ENCODE data around the gene ETNK2.

Gene ETNK2

GRCh38 chr1:204172404-204173029 lies 20.7 kb upstream of the ETNK2 start:
- peak; percentile 92 for DNase-seq
- peak overlapping the region; percentile 86 for H3K27ac ChIP-seq
- no peak for TF ChIP-seq CTCF (IDR thresholded peaks at IDR 0.05; ENCODE audit: low read depth, low read length)

GRCh38 chr1:204171751-204172178 lies 19.9 kb upstream of the ETNK2 start:
- Histone ChIP-seq H3K36me3 (no peaks in the 10 kb centered on the region), H3K9me3 (ENCODE audit: severe bottlenecking) (peaks cover 39% of the 10 kb centered on the region)
- no peak for DNase-seq

More at GRCh38 chr1:204172404-204173029, 20.7 kb upstream of the ETNK2 start:
- Histone ChIP-seq H3K9me3 (ENCODE audit: severe bottlenecking) (peaks cover 41% of the 10 kb centered on the region), H3K36me3 (no peaks in the 10 kb centered on the region), H3K27me3 (ENCODE audit: insufficient read depth, low read depth, severe bottlenecking) (no peaks in the 10 kb centered on the region), H3K4me3 (ENCODE audit: low read depth, low read length) (no peak overlapping the region)

GRCh38 chr1:204170494-204171155 lies 18.8 kb upstream of the ETNK2 start:
- peaks cover 38% of the 10 kb centered on the region for H3K9me3 ChIP-seq (ENCODE audit: severe bottlenecking)
- H3K4me3 ChIP-seq (ENCODE audit: low read depth, low read length), result no peak overlapping the region
- no peaks in the 10 kb centered on the region for H3K27me3 ChIP-seq (ENCODE audit: insufficient read depth, low read depth, severe bottlenecking)
- no peak for TF ChIP-seq CTCF (IDR thresholded peaks at IDR 0.05; ENCODE audit: low read depth, low read length)
- no peak for DNase-seq
- no peaks in the 10 kb centered on the region for H3K36me3 ChIP-seq
- H3K27ac ChIP-seq, result no peak overlapping the region

More at GRCh38 chr1:204171751-204172178, 19.9 kb upstream of the ETNK2 start:
- H3K27ac ChIP-seq, result peak overlapping the region; percentile 86
- TF ChIP-seq CTCF (IDR thresholded peaks at IDR 0.05; ENCODE audit: low read depth, low read length), result no peak
- no peaks in the 10 kb centered on the region for H3K27me3 ChIP-seq (ENCODE audit: insufficient read depth, low read depth, severe bottlenecking)
- no peak overlapping the region for H3K4me3 ChIP-seq (ENCODE audit: low read depth, low read length)

- DNase-seq, result no peak
- Histone ChIP-seq H3K9me3 (ENCODE audit: severe bottlenecking) (peaks cover 38% of the 10 kb centered on the region), H3K4me3 (ENCODE audit: low read depth, low read length) (no peak overlapping the region), H3K27me3 (ENCODE audit: insufficient read depth, low read depth, severe bottlenecking) (no peaks in the 10 kb centered on the region), H3K36me3 (no peaks in the 10 kb centered on the region), H3K27ac (no peak overlapping the region)
- TF ChIP-seq CTCF (IDR thresholded peaks at IDR 0.05; ENCODE audit: low read depth, low read length), result no peak
These were observed 18.0 kb upstream of the ETNK2 start for GRCh38 chr1:204169858-204170257.

GRCh38 chr1:204167730-204168129 lies 15.9 kb upstream of the ETNK2 start:
- Histone ChIP-seq H3K9me3 (ENCODE audit: severe bottlenecking) (peaks cover 38% of the 10 kb centered on the region), H3K4me3 (ENCODE audit: low read depth, low read length) (no peak overlapping the region), H3K36me3 (no peaks in the 10 kb centered on the region), H3K27ac (no peak overlapping the region), H3K27me3 (ENCODE audit: insufficient read depth, low read depth, severe bottlenecking) (no peaks in the 10 kb centered on the region)
- DNase-seq, result no peak
- no peak for TF ChIP-seq CTCF (IDR thresholded peaks at IDR 0.05; ENCODE audit: low read depth, low read length)
